Suprapubic skin (tissue), 4 donors: ENCODE measurements around the gene KY.

Experiments used
- CTCF ChIP-seq, 2 donors: fragments of 200-600 bp in 1 of 2; fragments of 450-650 bp in 1 of 2; sonication (generic) in 1 of 2; IDR thresholded peaks; one replicate each; pipeline ENCODE4 v1.5.1; 2016 to 2019; ENCODE audit warnings: antibody characterized with exemption in 2 of 2, mild to moderate bottlenecking in 1 of 2, moderate library complexity in 1 of 2
- POLR2A ChIP-seq, 2 donors: fragments of 450-650 bp; IDR thresholded peaks; one replicate each; pipeline ENCODE4 v1.6.1; 2017; ENCODE audit warnings: antibody characterized with exemption in 2 of 2, mild to moderate bottlenecking in 2 of 2, moderate library complexity in 2 of 2
- POLR2AphosphoS5 ChIP-seq, 3 donors: sonication (generic); formaldehyde crosslinking; IDR thresholded peaks; one replicate each; pipeline ENCODE4 v1.6.1; 2017; ENCODE audit warnings: antibody characterized with exemption in 3 of 3

GRCh38 chr3:134660046-134660441 lies 9.2 kb upstream of the KY start:
- TF ChIP-seq POLR2AphosphoS5 (IDR thresholded peaks at IDR 0.05) (no peak), CTCF (IDR thresholded peaks at IDR 0.05) (no peak), POLR2A (IDR thresholded peaks at IDR 0.05) (no peak)
